ENCODE measurements around the gene GHDC.
"Not testable (repeated sequence)": the region's sequence is repeated elsewhere in the genome, so short reads cannot be mapped to it uniquely, and the experiment has no call there.

The GHDC gene

GRCh38 chr17:42193969-42194899 lies at the start of gene GHDC:
Gene GHDC (minus strand): TSS chr17:42194494. CDS start chr17:42193581, 913 bp downstream.
- Histone ChIP-seq H3K4me3 (peak within 1 kb of the TSS; percentile 74 to 81), H3K9me3 (no peaks in the 10 kb centered on the region), H3K27me3 (no peaks in the 10 kb centered on the region), H3K27ac (peak within 1 kb of the TSS; percentile 84 to 85), H3K36me3 (peaks cover 0 to 22% (median 1%) of the 10 kb centered on the region in 3 donors), H3K4me1 (peaks cover 0 to 23% (median 16%) of the 10 kb centered on the region in 4 donors)
- peak; percentile 88 to 92 for DNase-seq
- intact Hi-C loops (cut with DNase I; ENCODE audit: low total_unique reads): no loop called here
- TF ChIP-seq CTCF (IDR thresholded peaks at IDR 0.05): no peak

GRCh38 chr17:42243493-42243982 lies 49.2 kb upstream of the GHDC start:
- Histone ChIP-seq H3K27me3 (no peaks in the 10 kb centered on the region), H3K4me1 (peaks cover 0 to 30% (median 7%) of the 10 kb centered on the region in 4 donors), H3K27ac (no peak overlapping the region), H3K4me3 (no peak overlapping the region), H3K9me3 (no peaks in the 10 kb centered on the region), H3K36me3 (no peaks in the 10 kb centered on the region)
- intact Hi-C loops (cut with DNase I; ENCODE audit: low total_unique reads): no loop called here
- no peak for DNase-seq
- TF ChIP-seq CTCF (IDR thresholded peaks at IDR 0.05): no peak

- H3K27me3 ChIP-seq: no peaks in the 10 kb centered on the region
- no peaks in the 10 kb centered on the region for H3K9me3 ChIP-seq
- H3K27ac ChIP-seq: no peak overlapping the region
- H3K4me3 ChIP-seq: no peak overlapping the region
- H3K4me1 ChIP-seq: peaks cover 0 to 15% (median 2%) of the 10 kb centered on the region in 4 donors
- no peak for DNase-seq
- TF ChIP-seq CTCF (IDR thresholded peaks at IDR 0.05): no peak
- H3K36me3 ChIP-seq: no peaks in the 10 kb centered on the region
- intact Hi-C loops (cut with DNase I; ENCODE audit: low total_unique reads): no loop called here
Measured at GRCh38 chr17:42241871-42242270, 47.6 kb upstream of the GHDC start.

- H3K27me3 ChIP-seq; H3K36me3 ChIP-seq; intact Hi-C loops (cut with DNase I; ENCODE audit: low total_unique reads); DNase-seq; H3K27ac ChIP-seq; H3K9me3 ChIP-seq; H3K4me3 ChIP-seq: not testable (repeated sequence)
- H3K4me1 ChIP-seq: peaks cover 0 to 12% (median 0%) of the 10 kb centered on the region in 4 donors
Measured at GRCh38 chr17:42240863-42241262, 46.6 kb upstream of the GHDC start.

- no peak for TF ChIP-seq CTCF (IDR thresholded peaks at IDR 0.05)
- H3K27me3 ChIP-seq: no peaks in the 10 kb centered on the region
- H3K36me3 ChIP-seq: no peaks in the 10 kb centered on the region
- DNase-seq: no peak
- H3K4me3 ChIP-seq: no peak overlapping the region
- intact Hi-C loops (cut with DNase I; ENCODE audit: low total_unique reads): no loop called here
- H3K9me3 ChIP-seq: no peaks in the 10 kb centered on the region
- no peak overlapping the region for H3K27ac ChIP-seq
- peaks cover 0 to 12% (median 0%) of the 10 kb centered on the region in 4 donors for H3K4me1 ChIP-seq
Measured at GRCh38 chr17:42240201-42240600, 45.9 kb upstream of the GHDC start.

- H3K4me3 ChIP-seq; H3K36me3 ChIP-seq; H3K27ac ChIP-seq; intact Hi-C loops (cut with DNase I; ENCODE audit: low total_unique reads); H3K9me3 ChIP-seq; H3K27me3 ChIP-seq; DNase-seq: not testable (repeated sequence)
- H3K4me1 ChIP-seq: peaks cover 0 to 14% (median 0%) of the 10 kb centered on the region in 4 donors
Measured at GRCh38 chr17:42239576-42239975, 45.3 kb upstream of the GHDC start.

All from tibial artery (tissue), 4 donors.